Prostate gland (tissue), 2 donors: ENCODE data around the gene IFIT1.

Source experiments
- CTCF ChIP-seq, 4 experiments: fragments of 200-600 bp in 2 of 4; fragments of 450-650 bp in 2 of 4; sonication (generic) in 2 of 4; IDR thresholded peaks; 1 replicate in 3 of 4; 2 replicates in 1 of 4; pipeline ENCODE4 v1.5.1; 2016 to 2019; ENCODE audit warnings: antibody characterized with exemption in 4 of 4, mild to moderate bottlenecking in 2 of 4, moderate library complexity in 2 of 4
- POLR2A ChIP-seq: fragments of 450-650 bp; IDR thresholded peaks from one replicate; pipeline ENCODE4 v1.6.1; 2016; ENCODE audit warnings: antibody characterized with exemption, mild to moderate bottlenecking

- TF ChIP-seq CTCF (IDR thresholded peaks at IDR 0.05) (no peak), POLR2A (no peak)
These were observed 49.9 kb downstream of the IFIT1 start for GRCh38 chr10:89442289-89442688.
